ENCODE data around the gene B3GAT1.

Gene B3GAT1

GRCh38 chr11:134342572-134343340 lies 69.3 kb downstream of the B3GAT1 start:
- DNase-seq (ENCODE audit: low spot score) = peak; percentile 17
- no peak for TF ChIP-seq CTCF (IDR thresholded peaks at IDR 0.05; ENCODE audit: borderline replicate concordance, control extremely low read depth, extremely low read depth, insufficient read depth, missing control alignments)
- in situ Hi-C loops (cut with MboI; ENCODE audit: low sequenced_read_pairs, unreplicated experiment) = no loop called here

- in situ Hi-C loops (cut with MboI; ENCODE audit: low sequenced_read_pairs, unreplicated experiment) = no loop called here
- peak; percentile 11 for DNase-seq (ENCODE audit: low spot score)
- TF ChIP-seq CTCF (IDR thresholded peaks at IDR 0.05; ENCODE audit: borderline replicate concordance, control extremely low read depth, extremely low read depth, insufficient read depth, missing control alignments) = no peak
Measured at GRCh38 chr11:134341805-134342571, 70.1 kb downstream of the B3GAT1 start.

- in situ Hi-C loops (cut with MboI; ENCODE audit: low sequenced_read_pairs, unreplicated experiment) = no loop called here
- no peak for DNase-seq (ENCODE audit: low spot score)
- no peak for TF ChIP-seq CTCF (IDR thresholded peaks at IDR 0.05; ENCODE audit: borderline replicate concordance, control extremely low read depth, extremely low read depth, insufficient read depth, missing control alignments)
Measured at GRCh38 chr11:134340354-134340964, 71.6 kb downstream of the B3GAT1 start.

GRCh38 chr11:134339756-134340155 lies 72.3 kb downstream of the B3GAT1 start:
- DNase-seq (ENCODE audit: low spot score) = no peak
- no peak for TF ChIP-seq CTCF (IDR thresholded peaks at IDR 0.05; ENCODE audit: borderline replicate concordance, control extremely low read depth, extremely low read depth, insufficient read depth, missing control alignments)
- in situ Hi-C loops (cut with MboI; ENCODE audit: low sequenced_read_pairs, unreplicated experiment) = no loop called here

GRCh38 chr11:134338654-134339053 lies 73.4 kb downstream of the B3GAT1 start:
- DNase-seq (ENCODE audit: low spot score) = no peak
- no peak for TF ChIP-seq CTCF (IDR thresholded peaks at IDR 0.05; ENCODE audit: borderline replicate concordance, control extremely low read depth, extremely low read depth, insufficient read depth, missing control alignments)
- in situ Hi-C loops (cut with MboI; ENCODE audit: low sequenced_read_pairs, unreplicated experiment) = no loop called here

GRCh38 chr11:134338068-134338467 lies 74.0 kb downstream of the B3GAT1 start:
- DNase-seq (ENCODE audit: low spot score) = no peak
- no peak for TF ChIP-seq CTCF (IDR thresholded peaks at IDR 0.05; ENCODE audit: borderline replicate concordance, control extremely low read depth, extremely low read depth, insufficient read depth, missing control alignments)
- in situ Hi-C loops (cut with MboI; ENCODE audit: low sequenced_read_pairs, unreplicated experiment) = no loop called here

Data from GM13976 (cell line).